ENCODE measurements around the gene TMC4.
"Not testable (repeated sequence)": the region's sequence is repeated elsewhere in the genome, so short reads cannot be mapped to it uniquely, and the experiment has no call there.

TMC4 gene

DNA sequence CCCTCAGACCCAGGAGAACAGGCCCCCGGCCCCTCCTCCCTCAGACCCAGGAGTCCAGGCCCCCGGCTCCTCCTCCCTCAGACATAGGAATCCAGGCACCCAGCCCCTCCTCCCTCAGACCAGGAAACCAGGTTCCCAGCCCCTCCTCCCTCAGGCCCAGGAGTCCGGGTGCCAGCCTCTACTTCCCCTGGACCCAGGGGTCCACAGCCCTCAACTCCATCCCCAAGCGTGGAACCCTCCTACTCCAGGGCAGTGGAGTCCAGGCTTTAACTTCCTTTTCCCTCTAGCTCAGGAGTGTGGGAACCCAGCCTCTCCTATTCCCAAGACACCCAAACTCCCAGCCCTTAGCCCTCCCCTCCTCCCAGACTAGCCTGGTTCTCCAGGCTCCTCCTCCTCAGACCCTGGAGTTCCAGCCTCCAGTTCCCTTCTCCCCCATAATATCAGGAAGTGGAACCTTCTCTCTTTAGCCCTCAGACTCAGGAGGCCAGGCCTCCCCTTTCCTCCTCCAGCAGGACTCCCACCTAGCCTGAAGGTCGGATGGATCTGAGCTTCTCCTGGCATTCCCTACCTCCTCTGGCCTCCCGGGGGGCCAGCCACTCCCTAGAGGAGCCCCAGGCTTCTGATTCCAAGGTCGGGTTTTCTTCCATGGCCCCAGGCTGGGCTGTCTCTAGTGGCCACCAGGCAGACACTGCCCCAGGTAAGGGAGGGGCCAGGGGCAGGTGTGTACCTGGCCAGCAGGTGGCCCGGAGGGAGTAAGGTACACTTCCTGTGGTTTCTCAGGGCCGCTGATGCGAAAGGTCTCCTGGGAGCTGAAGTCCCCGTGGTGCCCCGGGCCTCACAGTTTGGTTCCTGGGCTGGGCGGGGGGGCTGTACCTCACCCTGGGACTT is at the start of gene TMC4:
Gene TMC4 (minus strand): TSS at position 690 of the 888 bp plus-strand sequence. CDS start 43 bp downstream, at position 647.
- no peak for DNase-seq

GRCh38 chr19:54221947-54222346 is 49.0 kb upstream of the TMC4 start:
- DNase-seq = not testable (repeated sequence)

DNA sequence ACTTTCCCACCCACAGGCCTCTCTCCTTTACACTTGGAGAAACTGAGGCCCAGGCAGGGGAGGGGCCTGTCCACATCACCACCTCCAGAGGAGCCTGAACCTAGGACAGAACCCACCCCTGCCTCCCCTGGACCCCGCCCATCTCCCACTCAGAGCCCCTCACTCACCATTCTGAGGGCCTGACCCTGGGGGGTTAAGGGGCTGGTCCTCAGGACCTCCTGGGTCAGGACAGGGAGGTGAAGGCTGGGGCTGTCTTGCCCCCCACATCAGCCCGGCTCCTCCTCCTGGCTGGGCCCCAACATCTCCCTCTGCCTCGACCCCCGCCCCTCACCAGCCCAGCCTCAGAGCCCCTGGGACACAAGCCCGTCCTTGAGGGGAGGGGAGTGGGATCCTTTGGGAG is 46.7 kb upstream of the TMC4 start:
- DNase-seq = not testable (repeated sequence)

DNA sequence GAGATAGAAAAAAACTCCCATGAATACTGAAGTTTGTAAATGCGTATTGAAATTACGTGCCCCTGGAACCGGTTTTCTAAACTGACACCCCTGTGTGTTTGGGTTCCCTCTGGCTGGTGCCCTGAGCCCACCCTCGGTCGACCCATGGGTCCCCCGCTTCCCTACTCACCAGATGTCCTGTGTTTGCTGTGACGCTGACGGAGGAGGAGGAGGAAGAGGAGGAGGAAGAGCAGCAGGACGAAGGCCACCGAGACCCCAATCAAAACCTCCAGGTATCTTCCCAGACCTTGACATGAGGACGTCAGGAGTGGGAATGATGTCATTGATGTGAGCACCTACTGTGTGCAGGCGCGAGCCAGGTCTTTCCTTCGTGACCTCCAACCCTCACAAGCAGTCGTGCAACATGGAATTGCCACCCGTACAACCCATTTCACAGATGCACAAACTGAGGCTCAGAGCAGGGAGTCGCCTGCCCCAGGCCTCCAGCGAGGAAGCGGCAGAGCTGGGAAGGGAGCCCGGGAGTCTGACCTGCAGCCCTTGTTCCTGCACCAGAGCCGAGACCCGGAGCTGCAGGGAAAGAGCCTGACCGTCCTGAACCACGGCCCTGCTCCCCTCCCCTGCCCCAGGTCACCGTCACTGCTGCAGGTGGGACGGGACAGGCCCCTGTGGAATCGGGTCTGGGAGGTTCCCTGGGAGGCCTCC is 46.2 kb upstream of the TMC4 start:
- no peak for DNase-seq

- no peak for DNase-seq
These were observed 45.3 kb upstream of the TMC4 start for GRCh38 chr19:54218259-54218658.

- not testable (repeated sequence) for DNase-seq
These were observed 44.7 kb upstream of the TMC4 start for GRCh38 chr19:54217517-54218247.

GRCh38 chr19:54216869-54217268 is 43.9 kb upstream of the TMC4 start:
- no peak for DNase-seq

DNA sequence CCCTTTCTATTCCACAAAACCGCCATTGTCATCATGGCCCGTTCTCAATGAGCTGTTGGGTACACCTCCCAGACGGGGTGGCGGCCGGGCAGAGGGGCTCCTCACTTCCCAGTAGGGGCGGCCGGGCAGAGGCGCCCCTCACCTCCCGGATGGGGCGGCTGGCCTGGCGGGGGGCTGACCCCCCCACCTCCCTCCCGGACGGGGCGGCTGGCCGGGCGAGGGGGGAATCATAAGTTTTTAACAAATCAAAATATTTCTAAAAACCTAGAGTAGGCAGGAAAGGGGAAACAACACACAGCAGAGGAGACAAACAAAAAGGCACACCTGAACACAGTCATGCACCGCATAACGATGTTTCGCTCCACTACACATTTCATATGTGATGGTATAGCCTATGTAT is 41.8 kb upstream of the TMC4 start:
- not testable (repeated sequence) for DNase-seq

- DNase-seq = not testable (repeated sequence)
These were observed 41.3 kb upstream of the TMC4 start for GRCh38 chr19:54214217-54214616.

- no peak for DNase-seq
These were observed 38.3 kb upstream of the TMC4 start for GRCh38 chr19:54211235-54211634.

DNA sequence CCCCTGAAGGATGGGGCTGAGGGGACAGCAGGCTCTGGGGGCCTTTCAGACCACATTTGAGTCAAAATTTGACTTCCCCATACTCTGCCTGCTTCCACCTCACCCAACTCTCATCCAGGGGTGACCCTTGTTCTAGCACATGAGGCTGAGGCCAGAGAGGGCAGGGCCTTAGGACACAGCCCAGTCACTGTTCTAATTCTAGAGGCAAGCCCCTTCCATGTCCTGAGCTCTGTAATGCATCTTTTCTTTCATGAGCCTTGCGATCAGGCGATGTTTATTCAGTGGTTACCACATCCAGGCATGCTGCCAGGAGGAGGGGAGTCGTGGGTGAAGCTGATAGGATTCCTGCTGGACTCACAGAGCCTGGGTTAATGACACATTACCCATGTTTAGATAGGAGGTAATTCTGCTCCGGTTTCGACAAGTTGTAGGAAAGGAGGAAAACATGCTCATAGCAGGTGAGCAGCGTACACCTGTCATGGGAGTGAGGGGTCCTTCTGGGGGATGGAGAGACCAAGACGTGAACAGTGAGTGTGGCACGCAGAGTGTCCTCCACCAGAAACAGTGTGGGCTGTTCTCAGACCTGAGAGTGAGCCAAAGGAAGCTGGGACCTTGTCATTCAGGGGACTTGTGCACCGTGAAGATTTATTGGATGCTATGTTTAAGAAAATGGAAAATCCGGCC is 37.0 kb upstream of the TMC4 start:
- DNase-seq = peak; percentile 99

GRCh38 chr19:54209058-54209810 is 36.3 kb upstream of the TMC4 start:
- DNase-seq = no peak

DNA sequence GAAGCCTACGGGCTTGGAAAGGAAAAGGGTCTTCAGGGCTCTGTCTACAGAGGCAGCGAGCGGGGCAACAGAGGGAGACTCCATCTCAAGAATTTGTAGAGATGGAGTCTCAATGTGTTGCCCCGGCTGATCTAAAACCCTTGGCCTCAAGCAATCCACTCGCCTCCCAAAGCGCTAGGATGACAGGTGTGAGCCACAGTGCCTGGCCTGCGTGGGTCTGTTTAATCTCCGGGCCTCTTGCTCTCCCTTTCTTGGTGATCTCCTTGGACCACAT is 35.8 kb upstream of the TMC4 start:
- DNase-seq = no peak

DNA sequence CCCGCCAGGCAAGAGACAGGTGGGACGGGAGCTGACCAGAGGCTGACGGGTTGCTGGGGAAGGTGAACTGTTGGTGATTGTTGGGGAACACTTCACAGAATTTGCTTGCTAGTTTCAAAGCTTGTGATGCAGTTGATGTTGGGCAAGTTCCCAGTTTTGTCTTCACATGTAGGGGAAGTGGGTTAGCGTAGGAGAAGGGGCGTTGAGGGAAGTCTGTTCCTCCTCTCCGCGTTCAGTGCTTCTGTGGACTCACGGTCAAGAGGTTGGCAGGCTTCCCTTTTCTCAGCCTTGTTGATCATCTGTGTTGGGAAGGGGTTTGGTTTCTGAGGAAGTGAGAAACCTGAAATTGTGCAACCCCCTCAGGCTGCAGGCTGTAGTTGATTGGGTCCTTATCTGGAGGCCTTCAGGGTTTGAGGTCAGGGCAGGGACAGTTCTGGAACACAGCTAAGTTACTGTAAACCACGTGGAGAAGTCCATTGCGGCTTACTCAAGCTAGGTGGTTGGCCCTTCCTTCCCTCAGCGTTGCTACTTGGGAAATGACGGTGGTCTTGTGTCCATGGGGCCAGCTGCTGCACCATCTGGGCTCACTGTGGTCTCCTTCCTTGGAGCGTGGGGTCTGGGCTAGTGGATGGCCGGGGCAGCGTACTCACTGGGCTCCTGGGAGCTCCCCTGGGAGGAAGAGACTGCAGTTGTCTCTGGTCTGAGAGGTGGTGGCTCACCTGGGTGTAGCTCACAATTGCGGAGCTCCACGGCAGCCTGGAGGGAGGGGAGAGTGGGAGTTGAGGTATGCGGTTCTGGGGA is 35.2 kb upstream of the TMC4 start:
- peak; percentile 100 for DNase-seq

DNA sequence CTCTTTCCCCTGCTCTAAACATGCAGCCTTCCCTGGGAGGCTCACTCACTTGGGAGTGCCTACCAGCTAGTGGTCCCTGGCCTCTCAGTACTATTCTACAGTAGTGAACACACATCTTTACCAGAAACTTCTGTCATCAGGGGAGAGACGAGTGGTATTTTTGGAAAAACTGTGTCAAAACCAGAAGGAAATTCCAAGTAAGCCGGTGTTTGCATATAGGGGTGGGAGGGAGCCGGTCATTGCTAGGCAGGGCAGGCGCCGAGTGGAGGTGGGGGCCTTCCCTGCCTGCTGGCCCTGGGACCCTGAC is 34.7 kb upstream of the TMC4 start:
- peak; percentile 76 for DNase-seq

- DNase-seq = not testable (repeated sequence)
These were observed 34.2 kb upstream of the TMC4 start for GRCh38 chr19:54207193-54207592.

DNA sequence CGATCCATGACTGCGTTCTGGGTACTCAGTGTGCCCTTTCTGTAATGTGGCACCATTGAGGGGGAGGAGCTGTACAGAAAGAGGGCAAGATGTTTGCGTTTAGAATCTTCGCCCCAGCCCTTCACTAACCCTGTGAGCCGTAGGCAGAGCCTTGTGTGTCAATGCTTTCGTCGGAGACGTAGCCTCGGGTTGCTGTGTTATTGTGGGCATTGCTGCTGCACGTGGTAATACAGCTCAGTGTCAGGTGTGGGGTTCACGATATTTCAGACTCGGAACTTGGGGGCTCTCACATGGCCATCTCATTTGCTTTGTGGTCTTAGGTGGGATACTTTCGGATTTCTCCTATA is 33.8 kb upstream of the TMC4 start:
- no peak for DNase-seq

DNA sequence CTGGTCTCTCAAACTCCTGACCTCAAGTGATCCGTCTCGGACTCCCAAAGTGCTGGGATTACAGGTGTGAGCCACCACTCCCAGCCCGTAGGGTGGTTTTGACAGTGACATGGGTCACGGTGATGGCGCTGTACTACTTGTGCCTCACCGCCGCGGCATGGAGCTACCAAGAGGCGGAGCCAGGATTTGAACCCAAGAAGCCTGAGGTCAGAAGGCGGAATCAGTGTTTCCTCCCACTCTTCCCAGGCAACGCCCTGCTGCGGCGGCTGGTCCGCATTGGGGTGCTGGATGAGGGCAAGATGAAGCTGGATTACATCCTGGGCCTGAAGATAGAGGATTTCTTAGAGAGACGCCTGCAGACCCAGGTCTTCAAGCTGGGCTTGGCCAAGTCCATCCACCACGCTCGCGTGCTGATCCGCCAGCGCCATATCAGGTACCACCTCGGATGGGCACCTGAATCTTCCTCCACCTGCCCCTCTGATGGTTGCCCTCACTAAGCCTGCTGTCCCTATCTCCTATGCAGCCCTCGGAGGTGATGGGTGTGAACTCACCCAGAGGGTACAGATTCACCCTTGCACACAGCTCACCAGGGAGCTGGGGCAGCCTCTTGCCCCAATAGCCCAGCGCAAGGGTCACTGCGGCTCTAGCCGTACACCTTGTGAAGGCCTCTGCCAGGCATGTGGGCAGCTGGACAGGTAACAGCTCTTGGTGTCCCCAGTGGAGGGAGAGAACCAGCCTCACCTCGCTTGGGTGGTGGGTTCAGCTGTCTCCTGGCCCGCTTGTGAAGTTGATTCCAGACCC is 33.3 kb upstream of the TMC4 start:
- DNase-seq = no peak

GRCh38 chr19:54204767-54205468 is 32.0 kb upstream of the TMC4 start:
- DNase-seq = no peak

DNA sequence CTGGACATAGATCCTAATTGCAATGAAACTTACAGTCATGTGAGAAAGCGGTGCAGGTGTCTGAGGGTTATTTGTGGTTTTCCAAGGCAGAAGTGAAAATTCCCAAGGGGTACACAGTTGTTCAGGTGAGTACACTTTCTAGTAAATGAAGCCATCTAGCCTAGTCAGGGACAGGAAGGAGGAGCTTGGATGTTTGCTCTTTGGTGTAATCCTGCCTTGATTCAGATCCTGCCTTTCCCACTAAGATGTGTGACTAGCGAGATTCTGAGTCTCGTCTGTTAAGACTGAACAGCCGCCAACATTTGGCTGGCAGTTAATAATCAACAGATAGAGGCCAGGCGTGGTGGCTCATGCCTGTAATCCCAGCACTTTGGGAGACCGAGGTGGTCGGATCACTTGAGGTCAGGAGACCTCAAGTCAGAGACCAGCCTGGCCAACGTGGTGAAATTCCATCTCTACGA is 30.2 kb upstream of the TMC4 start:
- no peak for DNase-seq

Measured in OCI-M1 (cell line).